WTC11 (cell line): ENCODE results near the gene VAMP2.

ENCODE experiments used
- ATF1 ChIP-seq: sonication (generic); formaldehyde crosslinking; IDR thresholded peaks from 2 replicates; pipeline ENCODE4 v1.8.1; 2023; ENCODE audit warnings: mild to moderate bottlenecking, moderate library complexity, missing genetic modification reagents
- CBFB ChIP-seq: sonication (generic); formaldehyde crosslinking; IDR thresholded peaks from 2 replicates; pipeline ENCODE4 v1.8.1; 2022; ENCODE audit warnings: mild to moderate bottlenecking, low read depth, missing genetic modification reagents
- JUN ChIP-seq: sonication (generic); formaldehyde crosslinking; IDR thresholded peaks from 2 replicates; pipeline ENCODE4 v1.8.0; 2023; ENCODE audit warnings: mild to moderate bottlenecking, missing genetic modification reagents
- NFYB ChIP-seq: sonication (generic); formaldehyde crosslinking; conservative IDR thresholded peaks from 2 replicates; pipeline ENCODE4 v1.8.0; 2022; ENCODE audit warnings: low read depth, missing genetic modification reagents
- NR1H2 ChIP-seq: sonication (generic); formaldehyde crosslinking; IDR thresholded peaks from 2 replicates; pipeline ENCODE4 v1.9.0; 2021; ENCODE audit warnings: mild to moderate bottlenecking, moderate library complexity, missing genetic modification reagents
- RORB ChIP-seq: fragments of 250-450 bp; sonication (Bioruptor Pico); IDR thresholded peaks from 2 replicates; pipeline ENCODE4 v1.9.0; 2021; ENCODE audit warnings: mild to moderate bottlenecking
- ZNF232 ChIP-seq: sonication (generic); formaldehyde crosslinking; IDR thresholded peaks from 2 replicates; pipeline ENCODE4 v1.8.0; 2022; ENCODE audit warnings: mild to moderate bottlenecking, missing genetic modification reagents
- TF ChIP-seq, protein P1 (sequence below): fragments of 200-600 bp; IDR thresholded peaks from 2 replicates; pipeline ENCODE4 v1.8.0; 2022; ENCODE audit warnings: antibody characterized with exemption
- TF ChIP-seq, protein P2 (sequence below): sonication (generic); formaldehyde crosslinking; IDR thresholded peaks from 2 replicates; pipeline ENCODE4 v1.8.1; 2022; ENCODE audit warnings: mild to moderate bottlenecking, moderate library complexity, missing genetic modification reagents
- TF ChIP-seq, protein P3 (sequence below): sonication (generic); formaldehyde crosslinking; conservative IDR thresholded peaks from 2 replicates; pipeline ENCODE4 v1.8.1; 2022; ENCODE audit warnings: mild to moderate bottlenecking, missing genetic modification reagents

DNA sequence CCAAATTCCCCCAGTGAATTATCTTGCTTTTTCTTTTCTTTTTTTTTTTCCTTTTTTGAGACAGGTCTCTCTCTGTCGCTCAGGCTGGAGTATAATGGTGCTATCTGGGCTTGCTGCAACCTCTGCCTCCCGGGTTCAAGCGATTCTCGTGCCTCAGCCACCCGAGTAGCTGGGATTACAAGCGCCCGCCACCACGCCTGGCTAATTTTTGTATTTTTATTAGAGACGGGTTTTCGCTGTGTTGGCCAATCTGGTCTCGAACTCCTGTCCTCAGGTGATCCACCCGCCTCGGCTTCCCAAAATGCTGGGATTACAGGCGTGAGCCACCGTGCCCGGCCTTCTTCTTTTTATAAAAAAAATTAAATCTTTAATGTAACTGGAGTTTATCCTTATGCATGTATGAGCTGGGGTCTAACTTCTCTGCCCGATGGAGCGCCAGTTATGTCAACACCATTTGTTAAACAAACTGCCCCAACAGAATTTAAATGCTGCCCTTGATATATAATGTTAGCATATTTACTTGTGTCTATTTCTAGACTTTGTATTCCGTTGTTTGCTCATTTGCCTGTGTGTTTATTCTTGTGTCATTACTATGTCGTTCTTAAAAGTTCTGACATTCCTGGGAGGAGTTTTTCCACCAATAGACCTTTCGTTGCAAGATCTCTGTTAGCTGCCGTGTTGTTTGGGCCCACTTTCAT, 48.2 kb upstream of the VAMP2 start:
- TF ChIP-seq RORB (CRISPR knock-in tag) = no peak
- TF ChIP-seq, protein P1, sequence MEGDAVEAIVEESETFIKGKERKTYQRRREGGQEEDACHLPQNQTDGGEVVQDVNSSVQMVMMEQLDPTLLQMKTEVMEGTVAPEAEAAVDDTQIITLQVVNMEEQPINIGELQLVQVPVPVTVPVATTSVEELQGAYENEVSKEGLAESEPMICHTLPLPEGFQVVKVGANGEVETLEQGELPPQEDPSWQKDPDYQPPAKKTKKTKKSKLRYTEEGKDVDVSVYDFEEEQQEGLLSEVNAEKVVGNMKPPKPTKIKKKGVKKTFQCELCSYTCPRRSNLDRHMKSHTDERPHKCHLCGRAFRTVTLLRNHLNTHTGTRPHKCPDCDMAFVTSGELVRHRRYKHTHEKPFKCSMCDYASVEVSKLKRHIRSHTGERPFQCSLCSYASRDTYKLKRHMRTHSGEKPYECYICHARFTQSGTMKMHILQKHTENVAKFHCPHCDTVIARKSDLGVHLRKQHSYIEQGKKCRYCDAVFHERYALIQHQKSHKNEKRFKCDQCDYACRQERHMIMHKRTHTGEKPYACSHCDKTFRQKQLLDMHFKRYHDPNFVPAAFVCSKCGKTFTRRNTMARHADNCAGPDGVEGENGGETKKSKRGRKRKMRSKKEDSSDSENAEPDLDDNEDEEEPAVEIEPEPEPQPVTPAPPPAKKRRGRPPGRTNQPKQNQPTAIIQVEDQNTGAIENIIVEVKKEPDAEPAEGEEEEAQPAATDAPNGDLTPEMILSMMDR = no peak
- no peak for TF ChIP-seq NFYB (CRISPR knock-in tag)
- TF ChIP-seq, protein P2, sequence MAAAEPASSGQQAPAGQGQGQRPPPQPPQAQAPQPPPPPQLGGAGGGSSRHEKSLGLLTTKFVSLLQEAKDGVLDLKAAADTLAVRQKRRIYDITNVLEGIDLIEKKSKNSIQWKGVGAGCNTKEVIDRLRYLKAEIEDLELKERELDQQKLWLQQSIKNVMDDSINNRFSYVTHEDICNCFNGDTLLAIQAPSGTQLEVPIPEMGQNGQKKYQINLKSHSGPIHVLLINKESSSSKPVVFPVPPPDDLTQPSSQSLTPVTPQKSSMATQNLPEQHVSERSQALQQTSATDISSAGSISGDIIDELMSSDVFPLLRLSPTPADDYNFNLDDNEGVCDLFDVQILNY (CRISPR knock-in tag) = no peak
- TF ChIP-seq ATF1 (CRISPR knock-in tag) = no peak
- no peak for TF ChIP-seq CBFB
- TF ChIP-seq NR1H2 (CRISPR knock-in tag) = no peak
- no peak for TF ChIP-seq JUN (CRISPR knock-in tag)
- no peak for TF ChIP-seq ZNF232 (CRISPR knock-in tag)
- TF ChIP-seq, protein P3, sequence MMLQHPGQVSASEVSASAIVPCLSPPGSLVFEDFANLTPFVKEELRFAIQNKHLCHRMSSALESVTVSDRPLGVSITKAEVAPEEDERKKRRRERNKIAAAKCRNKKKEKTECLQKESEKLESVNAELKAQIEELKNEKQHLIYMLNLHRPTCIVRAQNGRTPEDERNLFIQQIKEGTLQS (CRISPR knock-in tag) = no peak
